Measurements from ENCODE around the gene HOXD9. TPM values are rescaled to one million over a fixed set of nuclear protein-coding genes. Genes with fewer than 3 reads are reported as not detected.

HOXD9 gene
- total RNA-seq, 6 donors from 2014 or later, result 0.40 to 1.2 TPM; not detected in 4

DNA sequence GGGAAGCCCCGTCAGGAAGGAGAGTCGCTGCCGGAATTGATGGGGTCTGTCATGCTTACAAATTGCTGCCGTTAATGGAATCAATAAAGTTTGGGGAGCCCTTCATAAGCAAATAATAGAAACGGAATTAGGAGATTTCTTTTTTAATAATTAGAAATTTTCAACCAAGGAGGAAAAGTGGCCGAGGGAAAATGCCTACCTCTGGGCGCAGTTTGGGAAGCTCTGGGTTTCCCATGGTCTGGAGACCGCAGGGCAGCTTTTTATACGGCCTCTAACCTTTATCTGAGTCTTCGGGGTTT, 40.0 kb upstream of the HOXD9 start:
- 8 to 13% methylated on average over 10 of the region's 10 CpGs for WGBS, 2 donors
- H3K27me3 ChIP-seq, result peaks cover 0 to 93% (median 70%) of the 10 kb centered on the region in 4 donors
- ATAC-seq (ENCODE audit: low FRiP score in 2 of 2) (no peak), DNase-seq (no peak)
- H3K9me3 ChIP-seq, result peaks cover 0 to 22% (median 12%) of the 10 kb centered on the region in 4 donors
- H3K36me3 ChIP-seq, result no peaks in the 10 kb centered on the region
- TF ChIP-seq EP300 (IDR thresholded peaks at IDR 0.05), result no peak
- TF ChIP-seq POLR2A (IDR thresholded peaks at IDR 0.05), result no peak
- TF ChIP-seq, protein P1, sequence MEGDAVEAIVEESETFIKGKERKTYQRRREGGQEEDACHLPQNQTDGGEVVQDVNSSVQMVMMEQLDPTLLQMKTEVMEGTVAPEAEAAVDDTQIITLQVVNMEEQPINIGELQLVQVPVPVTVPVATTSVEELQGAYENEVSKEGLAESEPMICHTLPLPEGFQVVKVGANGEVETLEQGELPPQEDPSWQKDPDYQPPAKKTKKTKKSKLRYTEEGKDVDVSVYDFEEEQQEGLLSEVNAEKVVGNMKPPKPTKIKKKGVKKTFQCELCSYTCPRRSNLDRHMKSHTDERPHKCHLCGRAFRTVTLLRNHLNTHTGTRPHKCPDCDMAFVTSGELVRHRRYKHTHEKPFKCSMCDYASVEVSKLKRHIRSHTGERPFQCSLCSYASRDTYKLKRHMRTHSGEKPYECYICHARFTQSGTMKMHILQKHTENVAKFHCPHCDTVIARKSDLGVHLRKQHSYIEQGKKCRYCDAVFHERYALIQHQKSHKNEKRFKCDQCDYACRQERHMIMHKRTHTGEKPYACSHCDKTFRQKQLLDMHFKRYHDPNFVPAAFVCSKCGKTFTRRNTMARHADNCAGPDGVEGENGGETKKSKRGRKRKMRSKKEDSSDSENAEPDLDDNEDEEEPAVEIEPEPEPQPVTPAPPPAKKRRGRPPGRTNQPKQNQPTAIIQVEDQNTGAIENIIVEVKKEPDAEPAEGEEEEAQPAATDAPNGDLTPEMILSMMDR (IDR thresholded peaks at IDR 0.05), result no peak
- no peak for TF ChIP-seq POLR2AphosphoS5 (IDR thresholded peaks at IDR 0.05)
- no peak overlapping the region for H3K4me3 ChIP-seq
- H3K27ac ChIP-seq, result no peak overlapping the region
- H3K4me1 ChIP-seq, result peaks cover 8 to 55% (median 19%) of the 10 kb centered on the region in 4 donors

DNA sequence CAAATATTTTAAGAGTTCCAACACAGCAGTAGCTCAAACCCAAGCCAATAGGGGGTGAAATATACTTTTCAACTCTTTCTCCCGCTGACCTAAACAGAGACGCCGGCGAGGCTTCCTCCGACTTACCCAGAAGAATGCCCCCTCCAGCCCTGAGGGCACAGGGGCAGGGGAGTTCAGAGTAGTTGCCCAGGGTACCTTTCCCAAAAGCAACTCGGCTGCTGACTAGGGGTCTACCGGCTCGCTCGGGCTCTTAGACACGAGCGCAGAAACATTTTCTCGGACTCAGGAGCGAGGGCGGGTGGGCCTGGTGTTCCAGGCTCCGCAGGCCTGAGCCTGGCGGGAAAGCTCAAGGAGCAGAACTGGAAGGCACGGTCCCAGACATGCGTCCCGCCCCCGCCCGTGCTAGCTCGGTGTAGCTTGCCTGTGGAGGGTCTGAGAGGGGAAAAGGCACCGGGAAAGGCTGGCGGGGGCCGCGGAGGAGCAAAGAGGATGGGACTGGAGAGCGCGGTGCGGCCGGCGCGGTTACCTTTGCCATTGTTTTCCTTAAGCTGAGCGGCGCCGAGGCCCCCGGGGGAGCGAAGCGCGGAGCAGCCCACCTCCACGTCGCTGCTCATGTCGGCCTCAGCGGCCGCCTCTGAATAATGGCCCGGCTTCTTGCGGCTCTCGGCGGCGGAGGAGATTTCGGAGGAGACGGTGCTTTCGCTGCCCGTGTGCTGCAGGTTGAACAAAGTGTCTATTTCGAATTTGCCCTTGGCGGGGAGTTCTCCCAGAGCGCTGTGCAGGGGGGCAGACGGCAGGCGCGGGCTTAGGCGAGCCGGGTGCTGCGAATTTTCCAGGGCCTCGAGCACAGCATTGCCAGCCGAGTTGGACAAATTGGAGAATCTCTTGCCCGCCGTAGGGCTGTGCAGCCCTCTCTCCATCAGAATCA, 39.4 kb upstream of the HOXD9 start:
- WGBS, 2 donors, result 9% methylated on average over 46 to 57 of the region's 66 CpGs
- Histone ChIP-seq H3K4me3 (no peak overlapping the region), H3K4me1 (peaks cover 12 to 60% (median 22%) of the 10 kb centered on the region in 4 donors), H3K27ac (no peak overlapping the region), H3K27me3 (peaks cover 0 to 96% (median 73%) of the 10 kb centered on the region in 4 donors), H3K36me3 (no peaks in the 10 kb centered on the region), H3K9me3 (peaks cover 0 to 22% (median 12%) of the 10 kb centered on the region in 4 donors)
- DNase-seq (peak in 1 of 2 donors; percentile 75), ATAC-seq (ENCODE audit: low FRiP score in 2 of 2) (no peak)
- TF ChIP-seq POLR2A (IDR thresholded peaks at IDR 0.05) (no peak), EP300 (IDR thresholded peaks at IDR 0.05) (no peak), POLR2AphosphoS5 (IDR thresholded peaks at IDR 0.05) (no peak)
- TF ChIP-seq, protein P1 (IDR thresholded peaks at IDR 0.05), result no peak

DNA sequence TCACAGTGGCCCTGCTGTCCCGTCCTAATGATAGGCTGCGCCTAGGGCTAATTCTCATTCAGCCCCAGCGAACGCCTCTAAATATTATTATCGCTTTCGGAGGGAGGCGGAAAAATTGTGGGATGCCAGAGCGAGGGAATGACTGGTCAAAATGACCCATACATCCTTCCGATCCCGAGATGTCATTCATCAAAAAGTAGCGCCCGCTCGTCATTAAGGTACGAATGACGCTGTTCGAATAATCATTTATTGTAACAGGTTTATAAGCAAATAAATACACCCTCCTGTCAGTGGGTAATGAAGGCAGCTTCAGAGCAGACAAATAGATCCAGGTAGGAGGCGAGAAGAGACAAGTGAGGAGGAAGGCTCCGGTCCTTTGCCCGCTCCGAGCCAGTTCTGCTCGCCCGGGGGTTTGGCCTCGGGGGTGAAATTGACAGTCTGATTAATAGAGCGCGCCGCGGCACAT, 38.7 kb upstream of the HOXD9 start, which contains the start of gene EVX2:
TSS of gene EVX2 (minus strand) at position 167 of the 466 bp plus-strand sequence. CDS start 186 bp downstream, outside the sequence.
- WGBS, 2 donors, result 16 to 20% methylated on average over 27 of the region's 27 CpGs
- Histone ChIP-seq H3K27ac (no peak within 1 kb of the TSS), H3K4me3 (no peak within 1 kb of the TSS), H3K4me1 (peaks cover 16 to 65% (median 26%) of the 10 kb centered on the region in 4 donors), H3K36me3 (no peaks in the 10 kb centered on the region), H3K27me3 (peaks cover 0 to 96% (median 74%) of the 10 kb centered on the region in 4 donors), H3K9me3 (peaks cover 0 to 22% (median 12%) of the 10 kb centered on the region in 4 donors)
- ATAC-seq (ENCODE audit: low FRiP score in 2 of 2), result no peak
- DNase-seq, result no peak
- no peak for TF ChIP-seq POLR2A (IDR thresholded peaks at IDR 0.05)
- TF ChIP-seq EP300 (IDR thresholded peaks at IDR 0.05), result no peak
- TF ChIP-seq, protein P1 (IDR thresholded peaks at IDR 0.05), result no peak
- no peak for TF ChIP-seq POLR2AphosphoS5 (IDR thresholded peaks at IDR 0.05)

DNA sequence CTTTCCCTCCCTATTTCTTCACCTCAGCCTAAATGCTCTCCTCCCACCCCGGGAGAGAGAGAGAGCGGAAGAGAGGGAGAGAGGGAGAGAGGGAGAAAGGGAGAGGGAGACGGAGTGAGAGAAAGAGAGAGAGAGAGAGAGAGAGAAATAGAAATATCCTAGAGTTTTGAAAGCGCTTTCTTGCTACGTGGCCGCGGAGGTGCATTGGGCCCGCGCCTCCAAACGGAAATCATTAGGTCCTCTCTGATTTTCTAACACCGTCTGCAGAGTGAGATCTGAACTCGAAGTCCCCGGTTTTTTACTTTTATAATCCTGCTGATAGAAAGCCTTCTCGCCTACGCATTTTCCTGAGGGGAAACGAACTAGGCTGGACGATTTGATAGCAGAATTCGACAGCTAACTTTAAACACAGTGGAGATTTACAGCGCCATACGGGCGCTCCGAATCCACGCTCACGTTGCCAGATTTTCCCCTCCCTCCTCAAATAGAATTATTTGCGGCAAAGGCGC, 37.9 kb upstream of the HOXD9 start:
- H3K4me3 ChIP-seq, result no peak overlapping the region
- no peaks in the 10 kb centered on the region for H3K36me3 ChIP-seq
- WGBS, 2 donors, result 5 to 6% methylated on average over 26 of the region's 26 CpGs
- H3K4me1 ChIP-seq, result peaks cover 15 to 58% (median 23%) of the 10 kb centered on the region in 4 donors
- no peak for DNase-seq
- peaks cover 0 to 22% (median 12%) of the 10 kb centered on the region in 4 donors for H3K9me3 ChIP-seq
- no peak for ATAC-seq (ENCODE audit: low FRiP score in 2 of 2)
- TF ChIP-seq POLR2AphosphoS5 (IDR thresholded peaks at IDR 0.05) (no peak), POLR2A (IDR thresholded peaks at IDR 0.05) (no peak), EP300 (IDR thresholded peaks at IDR 0.05) (no peak)
- TF ChIP-seq, protein P1 (IDR thresholded peaks at IDR 0.05), result no peak
- H3K27ac ChIP-seq, result no peak overlapping the region
- H3K27me3 ChIP-seq, result peaks cover 0 to 98% (median 73%) of the 10 kb centered on the region in 4 donors
